Esophagus (tissue), 2 donors: ENCODE measurements around the gene SPTBN5. TPM values are rescaled to one million over a fixed set of nuclear protein-coding genes. Genes with fewer than 3 reads are reported as not detected.
A peak's percentile ranks its signal among the peaks of the same experiment; 100 is the strongest.

Experiments used
- H3K27ac ChIP-seq, 2 donors: one replicate each; pipeline ENCODE4 v1.5.1; 2013; ENCODE audit warnings: low read depth in 2 of 2, mild to moderate bottlenecking in 2 of 2, inconsistent platforms in 1 of 2, low read length in 1 of 2, moderate library complexity in 1 of 2
- H3K27me3 ChIP-seq, 2 donors: one replicate each; pipeline ENCODE4 v1.6.1; 2013; ENCODE audit warnings: low read length in 2 of 2, control low read depth in 1 of 2, mild to moderate bottlenecking in 1 of 2; ENCODE audit not compliant: insufficient read depth in 2 of 2, control insufficient read depth in 1 of 2
- H3K36me3 ChIP-seq, 2 donors: one replicate each; pipeline ENCODE4 v1.6.1; 2013; ENCODE audit warnings: low read length in 1 of 2; ENCODE audit not compliant: control insufficient read depth in 2 of 2, insufficient read depth in 2 of 2
- H3K4me1 ChIP-seq, 2 donors: one replicate each; pipeline ENCODE4 v1.6.1; 2013; ENCODE audit warnings: low read length in 1 of 2; ENCODE audit not compliant: control insufficient read depth in 2 of 2, insufficient read depth in 2 of 2
- H3K4me3 ChIP-seq, 2 donors: one replicate each; pipeline ENCODE4 v1.5.1; 2013; ENCODE audit warnings: low read length in 2 of 2, mild to moderate bottlenecking in 2 of 2, low read depth in 1 of 2, moderate library complexity in 1 of 2
- H3K9me3 ChIP-seq, 2 donors: one replicate each; pipeline ENCODE4 v1.6.1; 2013; ENCODE audit warnings: mild to moderate bottlenecking in 2 of 2, low read depth in 1 of 2, low read length in 1 of 2, moderate library complexity in 1 of 2; ENCODE audit not compliant: control insufficient read depth in 2 of 2, insufficient read depth in 1 of 2
- WGBS, 2 donors: extraction: QIAGEN DNeasy Blood & Tissue Kit; methylation state at CpG; one replicate each; pipeline ENCODE4 v1.1.7; 2013; 5-methylcytosine and 5-hydroxymethylcytosine counted together
- polyA plus RNA-seq, 2 donors: library from polyadenylated mRNA; stranded (reverse); fragments of 200-250 nt; gene quantifications; one replicate each; pipeline ENCODE4 v1.2.3, GENCODE V29; 2013
- donor health status: healthy with polysubstance abuse.
- donor health status: Bipolar disorder and iron deficiency.

Gene SPTBN5
- polyA plus RNA-seq, 2 donors: 2.7 to 9.3 TPM

DNA sequence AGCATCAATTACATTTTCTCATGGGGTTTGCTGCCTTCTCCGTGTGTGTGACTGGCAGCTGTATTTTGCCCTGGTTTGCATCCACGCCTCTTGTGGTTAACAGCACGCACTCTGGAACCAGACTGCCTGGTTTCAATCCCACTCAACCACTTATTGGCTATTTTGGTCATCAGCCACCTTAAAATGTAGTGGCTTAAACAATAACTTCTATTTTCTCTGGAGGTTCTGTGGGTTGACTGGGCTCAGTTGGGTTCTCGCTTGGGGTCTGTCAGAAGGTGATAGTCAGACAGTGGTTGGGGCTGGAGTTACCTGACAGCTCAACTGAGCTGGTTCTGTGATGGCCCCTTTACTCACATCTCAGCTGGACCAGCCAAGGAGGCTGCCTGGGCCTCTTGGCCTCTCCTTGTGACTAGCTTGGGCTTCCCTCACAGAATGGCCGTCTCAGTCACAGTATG is 41.7 kb upstream of the SPTBN5 start:
- Histone ChIP-seq H3K9me3 (no peaks in the 10 kb centered on the region), H3K27ac (peak overlapping the region; percentile 80 to 92), H3K4me3 (no peak overlapping the region), H3K27me3 (no peaks in the 10 kb centered on the region), H3K4me1 (peaks cover 6 to 18% of the 10 kb centered on the region in 2 donors), H3K36me3 (peaks cover 0 to 7% of the 10 kb centered on the region in 2 donors)
- 62 to 67% methylated on average over 5 of the region's 5 CpGs for WGBS, 2 donors

DNA sequence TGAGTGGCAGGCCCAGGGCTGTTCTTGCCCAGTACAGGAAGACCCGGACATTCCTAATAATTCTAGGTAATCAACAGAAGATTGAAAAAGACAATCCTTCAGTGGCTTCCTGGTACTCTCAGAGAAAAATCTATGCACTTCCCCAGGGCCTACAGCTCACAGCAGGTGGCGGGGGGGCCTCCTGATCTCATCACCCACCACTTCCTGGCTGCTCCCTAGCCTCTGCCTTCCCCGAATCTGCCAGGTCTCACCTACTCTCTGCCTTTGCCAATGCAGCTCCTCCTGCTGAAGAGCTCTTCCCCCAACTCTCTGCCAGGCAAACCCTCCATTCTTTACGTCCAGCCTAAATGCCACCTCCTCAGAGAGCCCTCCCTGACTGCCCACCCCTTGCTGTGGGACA is 41.0 kb upstream of the SPTBN5 start:
- H3K27me3 ChIP-seq: no peaks in the 10 kb centered on the region
- H3K36me3 ChIP-seq: peaks cover 0 to 7% of the 10 kb centered on the region in 2 donors
- no peaks in the 10 kb centered on the region for H3K9me3 ChIP-seq
- peaks cover 8 to 11% of the 10 kb centered on the region in 2 donors for H3K4me1 ChIP-seq
- H3K4me3 ChIP-seq: no peak overlapping the region
- WGBS, 2 donors: 33 to 50% methylated on average over 4 of the region's 4 CpGs
- H3K27ac ChIP-seq: peak overlapping the region; percentile 80 to 92

DNA sequence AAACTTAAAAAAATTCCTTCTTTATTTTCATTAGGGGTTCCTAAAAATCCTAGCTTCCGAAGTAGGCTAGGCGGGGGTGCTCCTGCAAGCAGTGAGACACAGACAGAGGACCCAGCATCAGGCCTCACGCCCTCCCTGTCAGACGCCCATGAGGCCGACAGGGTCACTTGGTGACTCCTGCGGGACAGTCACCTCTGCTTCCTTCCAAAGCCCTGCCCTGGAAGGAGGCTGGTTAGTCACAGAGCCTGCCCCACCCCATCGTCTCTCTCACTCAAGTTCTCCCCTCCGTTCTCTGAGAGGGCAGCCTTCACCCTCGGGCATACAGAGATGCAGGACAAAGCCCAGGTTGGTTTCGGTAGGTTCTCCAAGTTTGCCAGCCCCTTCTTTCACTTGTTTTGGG is 39.9 kb upstream of the SPTBN5 start:
- WGBS, 2 donors: 42 to 47% methylated on average over 10 of the region's 10 CpGs
- Histone ChIP-seq H3K4me1 (peaks cover 9 to 11% of the 10 kb centered on the region in 2 donors), H3K4me3 (no peak overlapping the region), H3K9me3 (no peaks in the 10 kb centered on the region), H3K36me3 (peaks cover 0 to 7% of the 10 kb centered on the region in 2 donors), H3K27ac (peak overlapping the region; percentile 85 to 92), H3K27me3 (no peaks in the 10 kb centered on the region)

DNA sequence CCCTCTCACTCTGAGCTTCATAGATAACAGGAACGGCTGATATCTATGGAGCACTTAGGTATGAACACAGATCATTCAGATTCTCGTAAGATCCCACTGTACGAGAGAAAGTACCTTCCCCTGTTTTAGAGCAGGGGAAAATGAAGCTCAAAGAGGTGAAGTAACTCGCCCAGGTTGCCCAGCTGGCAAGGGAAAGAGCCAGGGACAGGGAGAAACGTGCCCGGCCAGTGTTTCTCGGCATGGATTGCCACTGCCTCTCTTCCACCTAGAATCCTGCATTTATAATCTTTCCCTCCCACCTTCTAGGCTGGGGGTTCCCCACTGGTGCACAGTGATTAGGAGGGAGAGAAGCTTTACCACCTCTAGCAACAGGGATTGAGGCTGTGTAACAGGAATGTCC is 39.5 kb upstream of the SPTBN5 start:
- 54 to 58% methylated on average over 7 of the region's 7 CpGs for WGBS, 2 donors
- Histone ChIP-seq H3K4me1 (peaks cover 9 to 11% of the 10 kb centered on the region in 2 donors), H3K4me3 (no peak overlapping the region), H3K27me3 (no peaks in the 10 kb centered on the region), H3K9me3 (no peaks in the 10 kb centered on the region), H3K36me3 (peaks cover 0 to 7% of the 10 kb centered on the region in 2 donors), H3K27ac (peak overlapping the region; percentile 83 to 92)

DNA sequence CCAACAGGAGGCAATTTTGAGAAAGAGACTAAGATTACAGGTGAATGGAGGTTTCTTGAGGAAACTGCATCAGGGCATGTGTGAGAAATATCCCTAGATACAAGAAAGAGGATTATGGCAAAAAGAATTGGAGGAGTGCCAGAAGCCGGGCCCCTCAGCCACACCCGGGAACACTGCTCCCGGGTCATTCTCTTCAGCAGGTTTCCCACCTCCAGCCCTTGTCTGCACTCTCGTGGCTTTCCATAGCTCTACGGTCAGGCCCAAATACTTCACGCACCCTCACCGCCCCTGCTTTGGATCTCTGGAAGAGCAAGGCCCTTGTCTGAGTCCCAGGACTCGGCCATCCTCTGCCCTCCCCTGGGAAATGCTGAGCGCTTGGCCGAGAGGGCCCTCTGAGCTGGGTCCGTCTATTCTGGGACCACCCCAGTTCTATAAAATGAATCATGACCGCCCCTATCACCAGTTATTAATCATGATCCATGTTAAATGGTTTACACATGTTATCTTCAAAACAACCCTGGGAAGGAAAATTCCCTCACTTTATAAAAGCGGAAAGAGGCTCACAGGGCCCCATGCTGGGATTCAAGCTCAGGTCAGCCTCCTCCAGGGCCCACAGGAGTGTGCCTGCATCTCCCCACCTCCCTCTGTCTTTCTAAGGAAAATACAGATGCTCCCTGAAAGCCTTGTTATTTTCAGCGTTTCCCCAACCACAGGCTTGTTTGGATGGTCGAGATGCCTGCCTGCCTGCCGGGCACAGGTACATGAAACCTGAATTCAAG is 38.8 kb upstream of the SPTBN5 start:
- Histone ChIP-seq H3K27me3 (no peaks in the 10 kb centered on the region), H3K36me3 (peaks cover 0 to 7% of the 10 kb centered on the region in 2 donors), H3K4me3 (no peak overlapping the region), H3K9me3 (no peaks in the 10 kb centered on the region), H3K4me1 (peaks cover 9 to 11% of the 10 kb centered on the region in 2 donors), H3K27ac (peak overlapping the region; percentile 83 to 92)
- WGBS, 2 donors: 58 to 59% methylated on average over 16 of the region's 16 CpGs

DNA sequence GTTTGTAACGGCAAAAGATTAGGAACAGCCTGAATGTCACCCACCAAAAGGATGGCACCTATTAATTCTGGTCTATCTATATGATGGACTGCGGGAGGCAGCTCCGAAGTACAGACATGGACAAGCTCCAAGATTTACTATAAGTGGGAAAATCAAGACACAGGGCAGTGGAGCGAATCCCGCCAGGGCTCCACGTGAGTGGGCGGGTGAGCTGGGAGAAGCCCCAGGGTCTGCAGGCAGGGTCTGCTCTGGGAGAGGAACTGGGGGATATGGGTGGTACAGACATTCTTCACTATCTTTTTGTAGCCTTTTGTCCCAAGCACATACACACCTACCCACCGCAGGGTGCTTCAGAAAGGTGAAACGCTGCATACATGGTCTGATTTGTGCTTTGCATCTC is 38.2 kb upstream of the SPTBN5 start:
- Histone ChIP-seq H3K27ac (no peak overlapping the region), H3K4me1 (peaks cover 9% of the 10 kb centered on the region in 2 donors)
- 94% methylated on average over 9 of the region's 9 CpGs for WGBS, 2 donors

DNA sequence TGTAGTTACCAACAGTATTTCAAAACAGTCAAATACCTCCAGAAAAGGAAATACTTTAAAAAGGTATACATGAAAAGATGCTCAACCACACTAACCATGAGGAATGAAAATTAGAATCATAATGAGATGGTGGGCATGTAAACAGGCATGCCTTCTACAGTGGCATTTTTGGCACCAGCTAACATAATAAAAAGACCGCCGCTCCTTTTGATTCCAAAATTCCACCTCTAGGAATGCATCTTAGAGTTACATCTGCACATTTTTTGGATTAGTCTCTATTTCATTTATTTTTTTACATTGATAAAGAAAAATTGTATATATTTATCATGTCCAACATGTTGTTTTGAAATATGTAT is 37.0 kb upstream of the SPTBN5 start:
- H3K27me3 ChIP-seq: no peaks in the 10 kb centered on the region
- H3K27ac ChIP-seq: no peak overlapping the region
- no peak overlapping the region for H3K4me3 ChIP-seq
- H3K9me3 ChIP-seq: no peaks in the 10 kb centered on the region
- peaks cover 9% of the 10 kb centered on the region in 2 donors for H3K4me1 ChIP-seq
- whole genome bisulfite sequencing, 2 donors: 91 to 94% methylated on average over 2 of the region's 2 CpGs
- H3K36me3 ChIP-seq: peaks cover 0 to 7% of the 10 kb centered on the region in 2 donors

More for the DNA sequence above, 38.2 kb upstream of the SPTBN5 start:
- H3K4me3 ChIP-seq: no peak overlapping the region
- no peaks in the 10 kb centered on the region for H3K9me3 ChIP-seq
- H3K36me3 ChIP-seq: peaks cover 0 to 6% of the 10 kb centered on the region in 2 donors
- no peaks in the 10 kb centered on the region for H3K27me3 ChIP-seq

DNA sequence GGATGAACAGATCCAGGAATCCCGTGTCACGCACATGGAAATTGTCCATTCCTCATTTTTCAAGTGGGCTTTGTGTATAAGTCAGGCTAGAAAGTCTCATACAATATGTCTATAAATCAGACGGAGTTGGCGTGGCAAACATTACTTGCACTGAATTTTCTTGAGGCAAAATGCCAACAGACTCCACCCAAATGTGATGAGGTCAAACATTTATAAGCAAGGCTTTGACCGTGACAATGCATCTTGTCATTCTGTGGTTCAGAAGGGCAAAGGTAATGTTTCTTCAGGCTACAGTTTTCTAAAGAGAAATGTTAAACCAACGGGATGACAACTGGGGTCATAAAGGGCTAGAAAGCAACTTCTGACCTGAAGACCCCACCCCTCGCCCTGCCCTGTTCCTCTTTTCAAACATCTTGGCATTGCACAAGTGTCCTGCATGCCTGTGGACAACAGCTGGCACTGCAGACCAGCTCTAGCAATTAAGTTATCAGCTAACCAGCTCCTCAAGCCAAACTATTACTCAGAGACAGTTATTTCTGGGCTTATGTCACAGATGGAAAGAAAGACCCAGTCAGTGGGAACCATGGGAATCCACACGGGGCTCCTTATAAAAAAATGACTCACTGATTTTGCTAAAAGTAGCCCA is 36.5 kb upstream of the SPTBN5 start:
- Histone ChIP-seq H3K4me1 (peaks cover 9% of the 10 kb centered on the region in 2 donors), H3K4me3 (no peak overlapping the region), H3K27ac (no peak overlapping the region), H3K27me3 (no peaks in the 10 kb centered on the region), H3K9me3 (no peaks in the 10 kb centered on the region), H3K36me3 (peaks cover 0 to 7% of the 10 kb centered on the region in 2 donors)
- WGBS, 2 donors: 48 to 57% methylated on average over 8 of the region's 8 CpGs

DNA sequence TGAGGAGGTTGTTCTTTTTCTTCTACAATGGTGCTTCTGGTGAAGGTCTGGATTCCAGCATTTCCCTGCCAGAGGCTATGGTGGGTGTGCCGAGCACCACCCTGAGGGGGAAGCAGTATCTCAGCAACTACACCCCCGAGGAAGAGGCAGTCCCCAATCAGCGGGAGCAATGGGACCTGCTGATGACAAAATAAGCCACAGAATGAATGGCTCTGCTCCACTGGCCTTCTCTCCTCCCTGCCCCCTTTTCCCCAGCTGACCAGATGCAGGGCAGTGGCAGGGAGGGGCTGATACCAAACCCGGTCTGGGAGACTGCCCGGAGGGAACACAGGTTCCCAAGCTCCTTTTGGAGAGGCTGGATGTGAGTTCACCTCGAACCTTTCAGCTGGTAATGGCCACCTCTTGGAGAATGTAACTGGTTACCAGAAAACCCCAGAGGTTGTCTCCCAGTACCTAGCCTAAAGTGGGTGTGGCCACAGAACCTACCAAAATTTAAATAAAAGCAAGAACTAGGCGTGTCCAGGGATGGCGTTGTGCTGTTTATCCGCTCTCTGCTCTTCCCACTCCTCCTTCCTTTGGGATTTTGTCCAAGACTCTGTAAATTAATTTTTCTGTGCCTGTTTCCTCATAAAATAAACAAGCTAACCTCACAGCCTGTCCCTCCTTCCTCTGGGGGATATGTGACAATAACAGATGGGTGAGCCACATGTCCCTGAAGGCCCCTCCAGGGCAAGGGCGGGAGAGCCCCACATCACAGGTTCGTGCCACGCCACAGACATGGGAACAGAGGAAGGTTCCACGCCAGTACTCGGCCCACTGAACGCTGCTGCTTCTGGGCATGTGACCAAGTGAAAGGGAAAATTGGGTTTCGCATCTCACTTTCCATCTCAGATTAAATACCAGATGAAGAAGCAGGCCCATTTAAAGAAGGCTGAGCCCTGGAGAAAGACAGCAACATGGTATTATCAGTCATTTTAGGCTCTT is 35.1 kb upstream of the SPTBN5 start:
- no peaks in the 10 kb centered on the region for H3K27me3 ChIP-seq
- peaks cover 5 to 8% of the 10 kb centered on the region in 2 donors for H3K4me1 ChIP-seq
- no peaks in the 10 kb centered on the region for H3K9me3 ChIP-seq
- 55 to 63% methylated on average over 16 of the region's 16 CpGs for WGBS, 2 donors
- peak overlapping the region; percentile 28 to 52 for H3K27ac ChIP-seq
- peaks cover 0 to 7% of the 10 kb centered on the region in 2 donors for H3K36me3 ChIP-seq
- no peak overlapping the region for H3K4me3 ChIP-seq
